GM23338 (cell line): ENCODE measurements around the gene USP17L11.
"Not testable (repeated sequence)": the region's sequence is repeated elsewhere in the genome, so short reads cannot be mapped to it uniquely, and the experiment has no call there.

Experiments
- CREB1 ChIP-seq: fragments of 250-450 bp; sonication (Bioruptor Pico); IDR thresholded peaks from 2 replicates; pipeline ENCODE4 v1.5.0; 2020; ENCODE audit warnings: low read depth, mild to moderate bottlenecking, moderate library complexity
- EZH2phosphoT487 ChIP-seq: fragments of 200-600 bp; sonication (generic); IDR thresholded peaks from one replicate; pipeline ENCODE4 v1.8.1; 2018; ENCODE audit warnings: antibody characterized with exemption; ENCODE audit not compliant: unreplicated experiment
- POLR2AphosphoS5 ChIP-seq: IDR thresholded peaks from 2 replicates; pipeline ENCODE4 v1.6.1; 2016; ENCODE audit warnings: antibody characterized with exemption, low read depth
- TF ChIP-seq, protein P1 (sequence below), 2 experiments: fragments of 200-600 bp in 1 of 2; sonication (generic) in 1 of 2; conservative IDR thresholded peaks; 2 replicates each; pipeline versions ENCODE4 v1.5.1 to v1.6.1; 2016 to 2017; ENCODE audit warnings: antibody characterized with exemption in 2 of 2, low read depth in 2 of 2, mild to moderate bottlenecking in 2 of 2, moderate library complexity in 1 of 2
- TF ChIP-seq, protein P2 (sequence below): IDR thresholded peaks from one replicate; pipeline ENCODE4 v1.6.1; 2018; ENCODE audit warnings: antibody characterized with exemption; ENCODE audit not compliant: unreplicated experiment

DNA sequence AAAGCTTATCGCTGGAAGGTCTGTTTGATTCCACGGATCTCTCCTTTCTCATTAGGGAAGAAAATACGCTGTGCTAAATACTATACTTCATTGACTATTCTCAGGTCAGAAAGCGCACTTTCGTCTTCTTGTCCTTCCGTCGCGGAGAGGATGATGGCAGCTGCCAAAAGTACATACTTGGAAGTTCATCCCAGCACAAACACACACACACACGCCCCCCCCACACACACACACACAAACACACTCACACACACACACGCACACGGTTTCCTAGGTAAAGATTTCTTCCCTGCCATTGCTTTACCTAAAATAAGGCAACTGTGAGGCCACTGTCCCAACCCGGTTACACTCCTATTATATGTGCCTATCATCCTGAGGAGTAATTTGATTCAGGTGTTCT, 23.3 kb downstream of the USP17L11 start:
- TF ChIP-seq, protein P1, sequence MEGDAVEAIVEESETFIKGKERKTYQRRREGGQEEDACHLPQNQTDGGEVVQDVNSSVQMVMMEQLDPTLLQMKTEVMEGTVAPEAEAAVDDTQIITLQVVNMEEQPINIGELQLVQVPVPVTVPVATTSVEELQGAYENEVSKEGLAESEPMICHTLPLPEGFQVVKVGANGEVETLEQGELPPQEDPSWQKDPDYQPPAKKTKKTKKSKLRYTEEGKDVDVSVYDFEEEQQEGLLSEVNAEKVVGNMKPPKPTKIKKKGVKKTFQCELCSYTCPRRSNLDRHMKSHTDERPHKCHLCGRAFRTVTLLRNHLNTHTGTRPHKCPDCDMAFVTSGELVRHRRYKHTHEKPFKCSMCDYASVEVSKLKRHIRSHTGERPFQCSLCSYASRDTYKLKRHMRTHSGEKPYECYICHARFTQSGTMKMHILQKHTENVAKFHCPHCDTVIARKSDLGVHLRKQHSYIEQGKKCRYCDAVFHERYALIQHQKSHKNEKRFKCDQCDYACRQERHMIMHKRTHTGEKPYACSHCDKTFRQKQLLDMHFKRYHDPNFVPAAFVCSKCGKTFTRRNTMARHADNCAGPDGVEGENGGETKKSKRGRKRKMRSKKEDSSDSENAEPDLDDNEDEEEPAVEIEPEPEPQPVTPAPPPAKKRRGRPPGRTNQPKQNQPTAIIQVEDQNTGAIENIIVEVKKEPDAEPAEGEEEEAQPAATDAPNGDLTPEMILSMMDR (conservative IDR thresholded peaks at IDR 0.05; ENCODE audit: low read depth in 2 of 2) = not testable (repeated sequence)
- TF ChIP-seq CREB1 (CRISPR knock-in tag); EZH2phosphoT487; POLR2AphosphoS5: not testable (repeated sequence)
- TF ChIP-seq, protein P2, sequence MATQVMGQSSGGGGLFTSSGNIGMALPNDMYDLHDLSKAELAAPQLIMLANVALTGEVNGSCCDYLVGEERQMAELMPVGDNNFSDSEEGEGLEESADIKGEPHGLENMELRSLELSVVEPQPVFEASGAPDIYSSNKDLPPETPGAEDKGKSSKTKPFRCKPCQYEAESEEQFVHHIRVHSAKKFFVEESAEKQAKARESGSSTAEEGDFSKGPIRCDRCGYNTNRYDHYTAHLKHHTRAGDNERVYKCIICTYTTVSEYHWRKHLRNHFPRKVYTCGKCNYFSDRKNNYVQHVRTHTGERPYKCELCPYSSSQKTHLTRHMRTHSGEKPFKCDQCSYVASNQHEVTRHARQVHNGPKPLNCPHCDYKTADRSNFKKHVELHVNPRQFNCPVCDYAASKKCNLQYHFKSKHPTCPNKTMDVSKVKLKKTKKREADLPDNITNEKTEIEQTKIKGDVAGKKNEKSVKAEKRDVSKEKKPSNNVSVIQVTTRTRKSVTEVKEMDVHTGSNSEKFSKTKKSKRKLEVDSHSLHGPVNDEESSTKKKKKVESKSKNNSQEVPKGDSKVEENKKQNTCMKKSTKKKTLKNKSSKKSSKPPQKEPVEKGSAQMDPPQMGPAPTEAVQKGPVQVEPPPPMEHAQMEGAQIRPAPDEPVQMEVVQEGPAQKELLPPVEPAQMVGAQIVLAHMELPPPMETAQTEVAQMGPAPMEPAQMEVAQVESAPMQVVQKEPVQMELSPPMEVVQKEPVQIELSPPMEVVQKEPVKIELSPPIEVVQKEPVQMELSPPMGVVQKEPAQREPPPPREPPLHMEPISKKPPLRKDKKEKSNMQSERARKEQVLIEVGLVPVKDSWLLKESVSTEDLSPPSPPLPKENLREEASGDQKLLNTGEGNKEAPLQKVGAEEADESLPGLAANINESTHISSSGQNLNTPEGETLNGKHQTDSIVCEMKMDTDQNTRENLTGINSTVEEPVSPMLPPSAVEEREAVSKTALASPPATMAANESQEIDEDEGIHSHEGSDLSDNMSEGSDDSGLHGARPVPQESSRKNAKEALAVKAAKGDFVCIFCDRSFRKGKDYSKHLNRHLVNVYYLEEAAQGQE = not testable (repeated sequence)
